Activated CD4-positive, alpha-beta T cell treated with anti-CD3 and anti-CD28 coated beads, Interleukin-2, amount 50 U/mL, for 24 hours (primary cell): ENCODE measurements around the gene PCDHB3.
A peak's percentile ranks its signal among the peaks of the same experiment; 100 is the strongest.
"Not testable (repeated sequence)": the region's sequence is repeated elsewhere in the genome, so short reads cannot be mapped to it uniquely, and the experiment has no call there.

Source experiments
- DNase-seq, 2 donors: peaks; one replicate each; pipeline ENCODE4 v3.0.0-alpha.2; 2020; ENCODE audit warnings: low read depth in 1 of 2, low spot score in 1 of 2

Gene PCDHB3

GRCh38 chr5:141100243-141100805, at the start of gene PCDHB3:
Gene PCDHB3, plus strand, starts transcription at chr5:141100473. Its CDS starts 177 bp downstream, at chr5:141100650.
- DNase-seq = no peak

GRCh38 chr5:141050622-141051520, 49.4 kb upstream of the PCDHB3 start, which contains the start of gene PCDHB1:
Gene PCDHB1, plus strand, starts transcription at chr5:141051374. Its CDS starts 97 bp downstream, at chr5:141051471.
- DNase-seq = no peak

- DNase-seq = no peak
Measured at GRCh38 chr5:141051521-141051866, 48.8 kb upstream of the PCDHB3 start.

GRCh38 chr5:141077826-141078225, 22.4 kb upstream of the PCDHB3 start:
- DNase-seq = no peak

- DNase-seq = no peak
Measured at GRCh38 chr5:141082228-141082627, 18.0 kb upstream of the PCDHB3 start.

GRCh38 chr5:141084487-141084989, 15.7 kb upstream of the PCDHB3 start:
- peak in 1 of 2 donors; percentile 10 for DNase-seq

GRCh38 chr5:141094481-141095262, 5.6 kb upstream of the PCDHB3 start, which contains the start of gene PCDHB2:
Gene PCDHB2, plus strand, starts transcription at chr5:141094615. Its CDS starts 176 bp downstream, at chr5:141094791.
- no peak for DNase-seq

- DNase-seq = no peak
Measured at GRCh38 chr5:141095263-141095641, 5.0 kb upstream of the PCDHB3 start.

- DNase-seq = not testable (repeated sequence)
Measured at GRCh38 chr5:141096181-141096580, 4.1 kb upstream of the PCDHB3 start.

- DNase-seq = not testable (repeated sequence)
Measured at GRCh38 chr5:141096586-141096985, 3.7 kb upstream of the PCDHB3 start.

- no peak for DNase-seq
Measured at GRCh38 chr5:141101059-141101458, 786 bp downstream of the PCDHB3 start.

GRCh38 chr5:141102070-141102469, 1.8 kb downstream of the PCDHB3 start:
- DNase-seq = not testable (repeated sequence)

GRCh38 chr5:141102471-141102870, 2.2 kb downstream of the PCDHB3 start:
- not testable (repeated sequence) for DNase-seq

- DNase-seq = no peak
Measured at GRCh38 chr5:141105350-141105749, 5.1 kb downstream of the PCDHB3 start.

GRCh38 chr5:141119250-141119649, 19.0 kb downstream of the PCDHB3 start:
- DNase-seq = no peak

- DNase-seq = no peak
Measured at GRCh38 chr5:141121563-141121962, 21.3 kb downstream of the PCDHB3 start, which contains the start of gene PCDHB4. Gene PCDHB4, plus strand, starts transcription at chr5:141121818. Its CDS starts 181 bp downstream, at chr5:141121999.

GRCh38 chr5:141121985-141122384, 21.7 kb downstream of the PCDHB3 start:
- no peak for DNase-seq

GRCh38 chr5:141123396-141124135, 23.3 kb downstream of the PCDHB3 start:
- DNase-seq = not testable (repeated sequence)

GRCh38 chr5:141127305-141127704, 27.0 kb downstream of the PCDHB3 start:
- DNase-seq = no peak

GRCh38 chr5:141135030-141135717, 34.9 kb downstream of the PCDHB3 start, which contains the start of gene PCDHB5:
Gene PCDHB5, plus strand, starts transcription at chr5:141135206. Its CDS starts 229 bp downstream, at chr5:141135435.
- DNase-seq = no peak
